Measurements from ENCODE around the gene SNX24.

SNX24 gene

DNA sequence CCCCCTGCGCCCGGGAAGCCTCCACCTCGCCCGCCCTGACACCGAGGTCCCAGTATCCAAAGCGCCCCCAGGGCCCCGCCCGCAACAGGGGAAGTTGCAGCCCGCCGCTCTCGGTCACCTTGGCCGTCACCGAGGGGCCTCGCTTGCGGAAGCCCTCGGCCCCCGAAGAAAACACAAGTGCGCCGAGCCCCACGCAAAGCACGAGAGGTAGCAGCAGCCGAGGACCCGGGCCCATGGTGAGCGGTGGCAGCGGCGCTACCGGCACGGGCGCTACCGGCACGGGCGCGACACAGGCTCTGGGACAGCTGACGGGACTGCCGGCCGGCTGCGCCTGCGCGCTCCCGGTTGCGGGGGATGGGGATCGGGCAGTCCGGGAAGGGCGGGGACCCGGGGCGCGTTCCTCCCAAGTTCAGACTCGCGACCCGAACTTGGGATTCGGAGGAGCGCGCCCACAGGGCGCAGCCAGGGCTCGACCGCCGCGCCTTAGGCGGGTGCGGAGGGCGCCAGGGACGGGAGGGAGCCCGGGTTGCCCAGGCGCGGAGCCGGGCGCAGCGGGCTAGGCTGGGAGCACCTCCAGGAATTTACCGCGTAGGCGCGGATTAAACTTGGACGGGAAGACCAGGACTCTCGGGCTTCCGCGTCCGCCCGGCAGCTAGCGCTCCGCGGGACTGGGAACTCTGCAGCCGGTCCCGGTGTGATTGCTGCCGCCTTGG lies 191.1 kb downstream of the SNX24 start, which contains the start of gene PPIC:
Gene PPIC, minus strand, starts transcription at position 335 of the 713 bp plus-strand sequence. Its CDS starts 100 bp downstream, at position 235.
- TF ChIP-seq, protein P1, sequence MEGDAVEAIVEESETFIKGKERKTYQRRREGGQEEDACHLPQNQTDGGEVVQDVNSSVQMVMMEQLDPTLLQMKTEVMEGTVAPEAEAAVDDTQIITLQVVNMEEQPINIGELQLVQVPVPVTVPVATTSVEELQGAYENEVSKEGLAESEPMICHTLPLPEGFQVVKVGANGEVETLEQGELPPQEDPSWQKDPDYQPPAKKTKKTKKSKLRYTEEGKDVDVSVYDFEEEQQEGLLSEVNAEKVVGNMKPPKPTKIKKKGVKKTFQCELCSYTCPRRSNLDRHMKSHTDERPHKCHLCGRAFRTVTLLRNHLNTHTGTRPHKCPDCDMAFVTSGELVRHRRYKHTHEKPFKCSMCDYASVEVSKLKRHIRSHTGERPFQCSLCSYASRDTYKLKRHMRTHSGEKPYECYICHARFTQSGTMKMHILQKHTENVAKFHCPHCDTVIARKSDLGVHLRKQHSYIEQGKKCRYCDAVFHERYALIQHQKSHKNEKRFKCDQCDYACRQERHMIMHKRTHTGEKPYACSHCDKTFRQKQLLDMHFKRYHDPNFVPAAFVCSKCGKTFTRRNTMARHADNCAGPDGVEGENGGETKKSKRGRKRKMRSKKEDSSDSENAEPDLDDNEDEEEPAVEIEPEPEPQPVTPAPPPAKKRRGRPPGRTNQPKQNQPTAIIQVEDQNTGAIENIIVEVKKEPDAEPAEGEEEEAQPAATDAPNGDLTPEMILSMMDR (IDR thresholded peaks at IDR 0.05; ENCODE audit: low read depth, low read length): no peak
- peak; percentile 49 for DNase-seq (ENCODE audit: extremely low read depth, low read depth)

GRCh38 chr5:123037104-123037418 lies 191.6 kb downstream of the SNX24 start:
- DNase-seq (ENCODE audit: extremely low read depth, low read depth): no peak
- TF ChIP-seq, protein P1 (IDR thresholded peaks at IDR 0.05; ENCODE audit: low read depth, low read length): no peak

- TF ChIP-seq, protein P1 (IDR thresholded peaks at IDR 0.05; ENCODE audit: low read depth, low read length): no peak
- no peak for DNase-seq (ENCODE audit: extremely low read depth, low read depth)
These were observed 194.3 kb downstream of the SNX24 start for GRCh38 chr5:123039673-123040072.

GRCh38 chr5:123044926-123045617 lies 199.7 kb downstream of the SNX24 start:
- DNase-seq (ENCODE audit: extremely low read depth, low read depth): no peak
- TF ChIP-seq, protein P1 (IDR thresholded peaks at IDR 0.05; ENCODE audit: low read depth, low read length): no peak

DNA sequence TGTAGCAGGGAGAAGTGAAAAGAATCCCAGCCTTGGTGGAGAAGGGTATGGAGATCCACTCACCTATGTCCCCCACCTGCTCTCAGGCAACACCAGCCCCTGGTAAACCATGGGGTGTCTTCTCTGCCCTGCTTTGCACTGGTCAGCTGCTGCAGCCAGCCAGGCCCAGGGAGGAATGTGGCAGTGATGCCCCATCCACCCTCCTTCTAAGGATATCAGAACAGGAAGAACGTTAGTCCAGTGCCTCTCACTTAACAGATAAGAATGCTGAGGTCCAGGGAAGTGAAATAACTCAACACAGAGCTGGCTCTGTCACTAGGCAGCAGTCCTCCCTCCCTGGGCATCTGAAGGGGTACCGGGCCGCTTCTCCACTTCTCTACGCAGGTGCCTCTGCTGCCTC lies 200.8 kb downstream of the SNX24 start:
- TF ChIP-seq, protein P1 (IDR thresholded peaks at IDR 0.05; ENCODE audit: low read depth, low read length): no peak
- DNase-seq (ENCODE audit: extremely low read depth, low read depth): no peak

- TF ChIP-seq, protein P1 (IDR thresholded peaks at IDR 0.05; ENCODE audit: low read depth, low read length): no peak
- no peak for DNase-seq (ENCODE audit: extremely low read depth, low read depth)
These were observed 202.3 kb downstream of the SNX24 start for GRCh38 chr5:123047706-123048105.

DNA sequence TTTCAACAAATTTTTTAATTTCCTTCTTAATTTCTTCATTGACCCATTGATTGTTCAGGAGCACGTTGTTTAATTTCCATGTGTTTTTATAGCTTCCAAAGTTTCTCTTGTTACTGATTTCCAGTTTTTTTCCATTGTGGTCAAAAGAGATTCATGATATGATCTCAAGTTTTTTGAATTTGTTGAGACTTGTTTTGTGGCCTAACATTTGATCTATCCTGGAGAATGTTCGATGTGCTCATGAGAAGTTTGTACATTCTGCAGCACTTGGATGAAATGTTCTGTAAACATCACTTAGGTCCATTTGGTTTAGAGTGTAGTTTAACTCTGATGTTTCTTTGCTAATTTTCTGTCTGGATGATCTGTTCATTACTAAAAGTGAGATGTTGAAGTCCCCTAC lies 205.8 kb downstream of the SNX24 start:
- TF ChIP-seq, protein P1 (IDR thresholded peaks at IDR 0.05; ENCODE audit: low read depth, low read length): no peak
- no peak for DNase-seq (ENCODE audit: extremely low read depth, low read depth)
